NCI-H524 treated with DMSO at 0.1 percent for 48 hours (cell line): ENCODE measurements around the gene RAPGEF2.
"Not testable (repeated sequence)": the region's sequence is repeated elsewhere in the genome, so short reads cannot be mapped to it uniquely, and the experiment has no call there.

Experiments
- DNase-seq: peaks from one replicate; lab custom pipeline; 2025; lab: John Stamatoyannopoulos, UW

The RAPGEF2 gene

GRCh38 chr4:159374749-159375530 lies 272.1 kb downstream of the RAPGEF2 start:
- DNase-seq: no peak

GRCh38 chr4:159376289-159376688 lies 273.4 kb downstream of the RAPGEF2 start:
- no peak for DNase-seq

- no peak for DNase-seq
Observed at GRCh38 chr4:159378056-159378616, 275.3 kb downstream of the RAPGEF2 start.

- not testable (repeated sequence) for DNase-seq
Observed at GRCh38 chr4:159379064-159379463, 276.2 kb downstream of the RAPGEF2 start.

- no peak for DNase-seq
Observed at GRCh38 chr4:159379836-159380235, 277.0 kb downstream of the RAPGEF2 start.

- no peak for DNase-seq
Observed at GRCh38 chr4:159382856-159383561, 280.1 kb downstream of the RAPGEF2 start.

GRCh38 chr4:159383562-159383931 lies 280.7 kb downstream of the RAPGEF2 start:
- no peak for DNase-seq

- DNase-seq: no peak
Observed at GRCh38 chr4:159384017-159384416, 281.1 kb downstream of the RAPGEF2 start.

- DNase-seq: no peak
Observed at GRCh38 chr4:159384632-159385031, 281.8 kb downstream of the RAPGEF2 start.

GRCh38 chr4:159386620-159387019 lies 283.7 kb downstream of the RAPGEF2 start:
- DNase-seq: no peak

GRCh38 chr4:159389756-159390155 lies 286.9 kb downstream of the RAPGEF2 start:
- no peak for DNase-seq

GRCh38 chr4:159390648-159391047 lies 287.8 kb downstream of the RAPGEF2 start:
- no peak for DNase-seq

GRCh38 chr4:159395693-159396092 lies 292.8 kb downstream of the RAPGEF2 start:
- DNase-seq: no peak

GRCh38 chr4:159396151-159396550 lies 293.3 kb downstream of the RAPGEF2 start:
- no peak for DNase-seq

GRCh38 chr4:159398236-159398638 lies 295.4 kb downstream of the RAPGEF2 start:
- DNase-seq: no peak

GRCh38 chr4:159400558-159401225 lies 297.8 kb downstream of the RAPGEF2 start:
- no peak for DNase-seq

GRCh38 chr4:159401226-159401712 lies 298.4 kb downstream of the RAPGEF2 start:
- no peak for DNase-seq

- DNase-seq: no peak
Observed at GRCh38 chr4:159401791-159402380, 299.0 kb downstream of the RAPGEF2 start.
